IMR-90 (cell line): ENCODE results near the gene MT3.

ENCODE experiments used
- MAZ ChIP-seq: IDR thresholded peaks from 2 replicates; pipeline ENCODE4 v1.6.1; 2012; ENCODE audit warnings: low read depth, mild to moderate bottlenecking, low read length, improper control_type of control experiment, moderate library complexity, borderline replicate concordance
- POLR2A ChIP-seq: IDR thresholded peaks from 2 replicates; pipeline ENCODE4 v1.6.1; 2012; ENCODE audit warnings: mild to moderate bottlenecking, low read depth, low read length
- RAD21 ChIP-seq: IDR thresholded peaks from 2 replicates; pipeline ENCODE4 v1.6.1; 2012; ENCODE audit warnings: low read length, improper control_type of control experiment
- RFX5 ChIP-seq: IDR thresholded peaks from 2 replicates; pipeline ENCODE4 v1.8.0; 2012; ENCODE audit warnings: low read depth, mild to moderate bottlenecking, low read length, moderate library complexity
- SMC3 ChIP-seq: fragments of 150-350 bp; IDR thresholded peaks from 2 replicates; pipeline ENCODE4 v1.6.1; 2016; ENCODE audit warnings: low read depth, mild to moderate bottlenecking, antibody characterized with exemption, low read length, moderate library complexity
- TF ChIP-seq, protein P1 (sequence below): conservative IDR thresholded peaks from 2 replicates; pipeline ENCODE4 v1.5.1; 2012; ENCODE audit warnings: mild to moderate bottlenecking, low read depth, low read length, improper control_type of control experiment
- TF ChIP-seq, protein P2 (sequence below): fragments of 150-350 bp; IDR thresholded peaks from 2 replicates; pipeline ENCODE4 v1.6.1; 2017; ENCODE audit warnings: mild to moderate bottlenecking, antibody characterized with exemption, low read length, low read depth

DNA sequence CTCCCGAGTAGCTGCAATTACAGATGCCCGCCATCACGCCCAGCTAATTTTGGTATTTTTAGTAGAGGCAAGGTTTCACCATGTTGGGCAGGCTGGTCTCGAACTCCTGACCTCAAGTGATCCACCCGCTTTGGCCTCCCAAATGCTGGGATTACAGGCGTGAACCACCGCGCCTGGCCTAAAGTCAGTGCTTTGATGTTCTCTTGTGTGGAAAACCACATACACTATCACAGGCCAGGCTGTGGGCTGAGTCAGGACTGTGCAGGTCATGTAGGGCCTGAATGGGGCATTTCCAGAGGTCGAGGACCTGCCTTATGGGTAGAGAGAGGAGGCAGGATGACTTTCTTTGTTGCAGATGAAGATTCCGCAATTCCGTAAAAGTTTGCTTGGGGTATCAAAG, 5.1 kb upstream of the MT3 start:
- TF ChIP-seq, protein P1, sequence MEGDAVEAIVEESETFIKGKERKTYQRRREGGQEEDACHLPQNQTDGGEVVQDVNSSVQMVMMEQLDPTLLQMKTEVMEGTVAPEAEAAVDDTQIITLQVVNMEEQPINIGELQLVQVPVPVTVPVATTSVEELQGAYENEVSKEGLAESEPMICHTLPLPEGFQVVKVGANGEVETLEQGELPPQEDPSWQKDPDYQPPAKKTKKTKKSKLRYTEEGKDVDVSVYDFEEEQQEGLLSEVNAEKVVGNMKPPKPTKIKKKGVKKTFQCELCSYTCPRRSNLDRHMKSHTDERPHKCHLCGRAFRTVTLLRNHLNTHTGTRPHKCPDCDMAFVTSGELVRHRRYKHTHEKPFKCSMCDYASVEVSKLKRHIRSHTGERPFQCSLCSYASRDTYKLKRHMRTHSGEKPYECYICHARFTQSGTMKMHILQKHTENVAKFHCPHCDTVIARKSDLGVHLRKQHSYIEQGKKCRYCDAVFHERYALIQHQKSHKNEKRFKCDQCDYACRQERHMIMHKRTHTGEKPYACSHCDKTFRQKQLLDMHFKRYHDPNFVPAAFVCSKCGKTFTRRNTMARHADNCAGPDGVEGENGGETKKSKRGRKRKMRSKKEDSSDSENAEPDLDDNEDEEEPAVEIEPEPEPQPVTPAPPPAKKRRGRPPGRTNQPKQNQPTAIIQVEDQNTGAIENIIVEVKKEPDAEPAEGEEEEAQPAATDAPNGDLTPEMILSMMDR = no peak
- TF ChIP-seq, protein P2, sequence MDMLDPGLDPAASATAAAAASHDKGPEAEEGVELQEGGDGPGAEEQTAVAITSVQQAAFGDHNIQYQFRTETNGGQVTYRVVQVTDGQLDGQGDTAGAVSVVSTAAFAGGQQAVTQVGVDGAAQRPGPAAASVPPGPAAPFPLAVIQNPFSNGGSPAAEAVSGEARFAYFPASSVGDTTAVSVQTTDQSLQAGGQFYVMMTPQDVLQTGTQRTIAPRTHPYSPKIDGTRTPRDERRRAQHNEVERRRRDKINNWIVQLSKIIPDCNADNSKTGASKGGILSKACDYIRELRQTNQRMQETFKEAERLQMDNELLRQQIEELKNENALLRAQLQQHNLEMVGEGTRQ = no peak
- TF ChIP-seq SMC3 = no peak
- TF ChIP-seq RFX5 = no peak
- TF ChIP-seq RAD21 = no peak
- TF ChIP-seq POLR2A = no peak
- TF ChIP-seq MAZ = no peak
